ENCODE data around the gene OR2T1. TPM values are rescaled to one million over a fixed set of nuclear protein-coding genes. Genes with fewer than 3 reads are reported as not detected.
"Not testable (repeated sequence)": the region's sequence is repeated elsewhere in the genome, so short reads cannot be mapped to it uniquely, and the experiment has no call there.

Gene OR2T1
- total RNA-seq, 1 donor from 2014 or later, result not detected

DNA sequence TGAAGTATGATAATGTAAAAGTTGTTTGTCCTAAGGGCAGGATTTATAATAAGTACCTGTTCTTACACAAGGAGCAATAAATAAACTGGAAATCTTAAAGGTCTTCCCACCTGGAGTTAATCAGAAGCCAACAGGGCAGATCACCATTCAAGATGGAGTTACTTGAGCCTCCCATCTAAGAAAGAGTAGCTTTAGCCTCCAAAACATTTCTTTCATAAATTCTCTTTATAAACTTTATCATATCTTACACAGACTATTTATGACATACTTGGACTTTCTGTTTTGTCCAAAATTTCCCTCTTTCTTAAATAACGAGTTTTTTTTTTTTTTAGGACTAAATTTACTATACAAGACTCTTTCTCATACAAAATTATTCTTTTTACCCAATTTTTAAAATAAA is 18.5 kb downstream of the OR2T1 start:
- H3K27me3 ChIP-seq, result no peaks in the 10 kb centered on the region
- H3K36me3 ChIP-seq, result no peaks in the 10 kb centered on the region

GRCh38 chr1:248427526-248428191 is 24.8 kb downstream of the OR2T1 start:
- H3K27me3 ChIP-seq; H3K27ac ChIP-seq; H3K9me3 ChIP-seq; DNase-seq (ENCODE audit: extremely low spot score in 2 of 2); H3K4me1 ChIP-seq; H3K36me3 ChIP-seq; H3K4me3 ChIP-seq; intact Hi-C loops (cut with DNase I): not testable (repeated sequence)

More for the DNA sequence above, 18.5 kb downstream of the OR2T1 start:
- Histone ChIP-seq H3K4me3 (no peak overlapping the region), H3K9me3 (no peaks in the 10 kb centered on the region), H3K27ac (no peak overlapping the region), H3K4me1 (no peaks in the 10 kb centered on the region)
- TF ChIP-seq POLR2AphosphoS5 (IDR thresholded peaks at IDR 0.05; ENCODE audit: insufficient read depth in 1 of 2, low read depth in 1 of 2) (no peak), POLR2A (IDR thresholded peaks at IDR 0.05) (no peak), CTCF (IDR thresholded peaks at IDR 0.05) (no peak)
- no peak for DNase-seq (ENCODE audit: extremely low spot score in 2 of 2)
- intact Hi-C loops (cut with DNase I), result no loop called here

- H3K4me3 ChIP-seq; H3K4me1 ChIP-seq; H3K27ac ChIP-seq; intact Hi-C loops (cut with DNase I); H3K36me3 ChIP-seq; DNase-seq (ENCODE audit: extremely low spot score in 2 of 2); H3K27me3 ChIP-seq; H3K9me3 ChIP-seq: not testable (repeated sequence)
Measured at GRCh38 chr1:248428192-248428533, 25.3 kb downstream of the OR2T1 start.

DNA sequence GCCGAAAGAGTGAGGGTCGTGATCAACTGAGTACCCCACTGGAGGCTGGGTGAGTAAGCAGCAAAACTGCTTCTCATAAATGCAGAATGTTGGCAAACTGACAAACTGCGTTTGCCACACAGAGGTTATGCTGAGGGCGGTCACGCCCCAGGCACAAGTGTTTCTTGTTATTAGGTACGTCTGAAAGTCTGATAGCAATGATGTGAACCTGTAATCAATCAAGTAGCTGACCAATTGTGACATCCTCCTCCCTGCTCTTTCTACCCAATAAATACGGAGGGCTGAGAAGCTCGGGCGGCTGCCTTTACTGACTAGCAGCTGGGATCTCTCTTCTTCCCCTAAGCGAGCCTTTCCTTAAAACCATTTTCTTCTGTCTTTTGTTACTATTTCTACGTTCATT is 28.8 kb downstream of the OR2T1 start:
- H3K36me3 ChIP-seq; H3K27ac ChIP-seq; H3K4me3 ChIP-seq; H3K4me1 ChIP-seq; DNase-seq (ENCODE audit: extremely low spot score in 2 of 2); intact Hi-C loops (cut with DNase I); H3K27me3 ChIP-seq; H3K9me3 ChIP-seq: not testable (repeated sequence)

DNA sequence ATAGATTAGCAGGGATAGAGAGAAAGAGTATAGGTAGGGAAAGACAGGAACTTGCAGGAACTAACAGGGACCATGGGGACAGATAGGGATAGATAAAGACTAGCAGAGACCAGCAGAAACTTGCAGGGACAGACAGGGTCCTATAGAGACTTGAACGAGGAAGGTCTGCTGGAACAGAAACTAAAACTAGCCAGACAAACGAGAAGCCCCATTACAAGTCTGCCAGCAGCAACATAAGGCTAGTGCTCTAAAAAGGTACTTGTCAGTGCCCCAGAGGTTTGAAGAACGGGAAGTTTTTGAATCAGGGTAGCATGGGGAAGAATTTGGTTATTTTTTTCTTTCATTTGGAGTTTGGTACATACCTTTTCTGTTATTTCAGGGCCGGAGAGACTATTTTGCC is 29.4 kb downstream of the OR2T1 start:
- intact Hi-C loops (cut with DNase I); H3K36me3 ChIP-seq; H3K4me3 ChIP-seq; DNase-seq (ENCODE audit: extremely low spot score in 2 of 2); H3K9me3 ChIP-seq; H3K27ac ChIP-seq; H3K27me3 ChIP-seq; H3K4me1 ChIP-seq: not testable (repeated sequence)

GRCh38 chr1:248433811-248434415 is 31.1 kb downstream of the OR2T1 start:
- intact Hi-C loops (cut with DNase I); H3K27me3 ChIP-seq; H3K4me3 ChIP-seq; H3K36me3 ChIP-seq; H3K27ac ChIP-seq; H3K9me3 ChIP-seq; DNase-seq (ENCODE audit: extremely low spot score in 2 of 2); H3K4me1 ChIP-seq: not testable (repeated sequence)

GRCh38 chr1:248434913-248435312 is 32.1 kb downstream of the OR2T1 start:
- DNase-seq (ENCODE audit: extremely low spot score in 2 of 2); H3K36me3 ChIP-seq; H3K4me3 ChIP-seq; H3K27ac ChIP-seq; H3K4me1 ChIP-seq; H3K27me3 ChIP-seq; intact Hi-C loops (cut with DNase I); H3K9me3 ChIP-seq: not testable (repeated sequence)

- DNase-seq (ENCODE audit: extremely low spot score in 2 of 2); H3K4me3 ChIP-seq; H3K9me3 ChIP-seq; H3K4me1 ChIP-seq; H3K27me3 ChIP-seq; H3K27ac ChIP-seq; intact Hi-C loops (cut with DNase I); H3K36me3 ChIP-seq: not testable (repeated sequence)
Measured at GRCh38 chr1:248436303-248436702, 33.5 kb downstream of the OR2T1 start.

GRCh38 chr1:248438668-248439067 is 35.8 kb downstream of the OR2T1 start:
- H3K4me3 ChIP-seq; DNase-seq (ENCODE audit: extremely low spot score in 2 of 2); H3K9me3 ChIP-seq; intact Hi-C loops (cut with DNase I); H3K4me1 ChIP-seq; H3K27me3 ChIP-seq; H3K36me3 ChIP-seq; H3K27ac ChIP-seq: not testable (repeated sequence)

GRCh38 chr1:248439283-248439682 is 36.4 kb downstream of the OR2T1 start:
- H3K4me3 ChIP-seq; H3K27ac ChIP-seq; intact Hi-C loops (cut with DNase I); H3K4me1 ChIP-seq; H3K36me3 ChIP-seq; H3K27me3 ChIP-seq; H3K9me3 ChIP-seq; DNase-seq (ENCODE audit: extremely low spot score in 2 of 2): not testable (repeated sequence)

- H3K9me3 ChIP-seq; H3K27me3 ChIP-seq; H3K4me3 ChIP-seq; H3K4me1 ChIP-seq; DNase-seq (ENCODE audit: extremely low spot score in 2 of 2); H3K36me3 ChIP-seq; intact Hi-C loops (cut with DNase I); H3K27ac ChIP-seq: not testable (repeated sequence)
Measured at GRCh38 chr1:248442500-248443277, 39.8 kb downstream of the OR2T1 start.

- H3K27me3 ChIP-seq; H3K27ac ChIP-seq; H3K36me3 ChIP-seq; intact Hi-C loops (cut with DNase I); H3K4me3 ChIP-seq; H3K9me3 ChIP-seq; DNase-seq (ENCODE audit: extremely low spot score in 2 of 2); H3K4me1 ChIP-seq: not testable (repeated sequence)
Measured at GRCh38 chr1:248444603-248445002, 41.8 kb downstream of the OR2T1 start.
